Transverse colon (tissue), 4 donors: Measurements from ENCODE around the gene MAPRE2.

Source experiments
- CTCF ChIP-seq, 5 experiments: fragments of 200-600 bp in 3 of 5; fragments of 450-650 bp in 2 of 5; sonication (generic) in 3 of 5; IDR thresholded peaks; 1 replicate in 2 of 5; 2 replicates in 3 of 5; pipeline ENCODE4 v1.5.1; 2016 to 2017; ENCODE audit warnings: antibody characterized with exemption in 5 of 5, inconsistent platforms in 3 of 5, mild to moderate bottlenecking in 2 of 5, moderate library complexity in 1 of 5
- EP300 ChIP-seq: sonication (generic); formaldehyde crosslinking; IDR thresholded peaks from one replicate; pipeline ENCODE4 v1.6.1; 2017; ENCODE audit warnings: antibody characterized with exemption, low read depth
- POLR2A ChIP-seq: fragments of 450-650 bp; IDR thresholded peaks from one replicate; pipeline ENCODE4 v1.6.1; 2016; ENCODE audit warnings: antibody characterized with exemption, mild to moderate bottlenecking, moderate library complexity
- POLR2AphosphoS5 ChIP-seq, 3 donors: sonication (generic); formaldehyde crosslinking; IDR thresholded peaks; one replicate each; pipeline ENCODE4 v1.6.1; 2016; ENCODE audit warnings: antibody characterized with exemption in 3 of 3

DNA sequence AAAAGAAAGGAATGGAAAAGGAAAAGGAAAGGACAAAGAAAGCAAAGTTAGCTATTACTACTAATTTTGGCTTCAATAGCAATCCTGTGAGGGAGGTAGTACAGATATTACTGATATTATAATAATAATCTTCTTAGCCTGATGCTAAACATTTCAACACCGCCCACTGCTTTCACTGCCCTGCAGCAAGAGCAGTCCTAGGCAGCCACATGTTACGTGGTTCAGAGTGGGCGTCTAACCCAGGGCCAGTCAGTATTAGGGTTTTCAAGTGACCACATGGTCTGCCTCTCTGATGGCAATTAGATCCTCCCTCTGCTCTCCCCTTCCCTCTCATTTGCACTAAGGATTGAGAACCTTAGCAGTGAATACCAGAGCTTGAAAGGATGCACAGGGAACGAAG lies 116.0 kb downstream of the MAPRE2 start:
- TF ChIP-seq CTCF (IDR thresholded peaks at IDR 0.05) (no peak), EP300 (no peak), POLR2A (no peak), POLR2AphosphoS5 (IDR thresholded peaks at IDR 0.05) (no peak)
